GM18873 (cell line): ENCODE data around the gene OAF.

Experiments used
- ATAC-seq: cut with Tn5 transposase; IDR thresholded peaks from one replicate; pipeline ENCODE4 v1.9.1; 2021; ENCODE audit warnings: mild to moderate bottlenecking, moderate library complexity, moderate number of reproducible peaks; ENCODE audit not compliant: unreplicated experiment, low FRiP score

OAF gene

DNA sequence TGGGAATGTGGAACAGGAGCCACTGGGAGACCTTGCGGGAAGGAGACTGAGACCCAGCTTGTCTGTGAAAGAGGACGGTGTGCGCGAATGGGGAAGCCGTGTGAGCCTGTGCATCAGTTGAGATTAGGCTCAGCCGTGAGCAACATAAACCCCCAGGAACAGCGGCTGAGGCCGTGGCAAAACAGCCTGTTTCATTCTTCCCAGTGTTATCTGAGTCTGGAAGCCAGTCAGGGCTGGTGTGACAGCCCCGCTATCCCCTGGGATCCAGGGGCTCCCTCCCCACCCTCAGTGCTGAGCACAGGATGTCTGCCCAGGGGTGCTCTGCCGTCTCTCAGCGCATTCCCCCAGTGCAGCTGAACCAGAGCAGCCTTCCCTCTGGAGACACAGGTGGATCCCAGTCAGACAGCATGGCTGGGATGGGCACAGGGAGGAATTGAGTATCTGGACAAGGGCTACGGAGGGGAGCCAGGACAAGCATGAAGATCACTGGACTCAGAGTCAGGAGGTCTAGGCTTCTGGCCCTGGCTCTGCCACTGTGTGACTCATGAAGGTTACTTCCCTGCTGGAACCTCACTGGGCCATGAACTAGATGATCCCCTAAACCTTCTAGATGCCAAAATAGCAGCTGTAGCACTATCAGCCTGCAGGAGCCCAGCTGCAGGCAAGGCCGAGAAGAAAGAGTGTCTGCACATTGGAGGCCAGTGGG, 8.6 kb downstream of the OAF start:
- ATAC-seq: no peak

DNA sequence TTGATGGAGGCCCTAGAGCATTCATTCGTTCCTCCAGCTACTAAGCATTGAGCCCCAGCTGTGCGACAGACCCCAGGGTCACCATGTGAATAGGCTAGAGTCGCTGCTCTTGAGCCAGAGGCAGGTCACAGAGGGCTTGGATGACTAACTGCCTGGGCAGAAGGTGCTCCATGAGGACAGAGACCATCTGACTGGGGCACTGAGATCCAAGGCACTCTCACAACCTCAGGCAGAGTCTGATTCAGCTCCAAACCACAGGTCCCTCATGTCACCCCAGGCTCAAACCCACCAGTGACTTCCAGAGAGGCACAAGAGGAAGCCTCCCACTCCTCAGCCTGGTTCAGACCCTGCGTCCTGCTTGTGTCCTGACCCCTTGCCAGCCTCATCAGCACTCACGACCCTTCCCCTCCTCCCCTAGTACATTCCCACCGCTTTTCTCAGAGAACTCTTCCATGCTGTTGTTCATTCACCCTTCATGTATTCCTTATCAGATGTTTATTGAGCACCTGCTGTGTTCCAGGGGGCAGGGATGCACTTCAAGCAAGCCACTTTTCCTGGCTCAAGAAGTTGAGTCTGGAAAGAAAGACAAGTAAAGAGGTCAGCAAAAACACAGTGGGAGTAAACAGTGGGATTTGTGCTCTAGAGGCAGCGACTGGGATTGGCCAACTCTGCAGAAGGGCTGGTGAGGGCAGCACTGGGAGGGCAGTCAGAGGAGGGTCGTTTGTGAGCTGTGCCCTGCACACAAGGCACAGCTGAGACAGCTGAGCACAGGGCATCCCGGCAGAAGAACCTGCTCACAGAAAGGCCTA, 9.3 kb downstream of the OAF start:
- no peak for ATAC-seq

DNA sequence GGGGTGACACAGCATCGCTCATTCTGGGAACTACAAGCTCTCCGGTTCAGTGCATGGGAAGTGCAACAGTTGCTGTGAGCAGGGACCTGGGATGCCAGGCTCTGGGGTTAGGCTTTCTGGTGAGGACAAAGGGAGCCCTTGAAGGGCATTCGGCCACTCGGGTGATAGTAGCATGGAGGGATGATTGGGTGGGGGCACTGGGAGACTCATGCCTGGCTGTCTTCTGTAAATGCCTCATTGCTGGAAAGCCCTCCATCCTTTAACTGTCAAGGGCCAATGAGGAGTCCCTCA, 9.9 kb downstream of the OAF start:
- ATAC-seq: no peak

DNA sequence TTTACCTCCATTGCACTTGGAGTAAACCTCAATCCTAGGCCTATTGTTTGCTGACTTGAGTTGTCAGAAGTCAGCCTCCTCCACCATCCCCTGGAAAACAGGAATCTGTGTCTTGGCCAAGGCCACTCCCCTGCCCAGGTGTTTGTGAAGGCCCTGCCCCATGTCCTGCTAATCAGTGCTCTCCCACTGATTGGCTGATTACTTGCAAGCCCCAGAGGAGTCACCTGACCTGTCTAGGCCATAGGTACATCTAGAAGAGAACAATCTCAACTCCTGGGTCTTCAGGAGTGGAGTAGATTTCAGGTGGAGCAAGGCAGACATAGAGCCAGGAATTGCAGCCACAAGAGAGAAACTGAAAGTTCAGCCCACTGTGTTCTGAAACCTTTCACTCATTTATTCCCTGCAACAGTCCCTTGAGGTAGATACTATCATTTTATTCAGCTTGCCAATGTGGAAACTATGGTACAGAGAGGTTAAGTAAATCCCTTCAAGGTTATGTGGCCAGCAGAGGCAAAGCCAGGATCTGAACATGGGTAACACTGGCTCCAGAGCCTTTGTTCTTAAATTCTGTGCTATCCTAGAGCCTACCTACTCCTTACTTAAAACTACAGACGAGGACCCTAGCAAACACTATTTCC, 10.4 kb downstream of the OAF start:
- no peak for ATAC-seq

DNA sequence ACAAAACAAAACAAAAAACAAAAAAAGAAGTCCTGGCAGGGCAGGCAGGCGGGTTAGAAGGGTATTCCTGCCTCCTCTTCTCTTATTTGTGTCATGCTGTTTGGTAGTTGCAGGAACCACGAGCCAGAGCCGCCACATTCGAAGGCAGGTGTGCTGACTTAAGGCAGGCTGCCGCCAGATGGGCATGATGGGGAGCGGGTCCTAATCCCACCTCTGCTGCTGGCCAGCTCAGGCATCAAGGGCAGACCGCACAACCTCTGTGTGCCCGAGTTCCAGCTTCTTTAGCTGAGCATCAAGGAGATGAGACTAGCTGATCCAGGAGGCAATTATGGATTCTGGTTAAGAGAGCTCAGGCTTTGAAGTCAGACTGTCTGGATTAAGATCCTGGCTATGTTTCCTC, 12.1 kb downstream of the OAF start:
- no peak for ATAC-seq

DNA sequence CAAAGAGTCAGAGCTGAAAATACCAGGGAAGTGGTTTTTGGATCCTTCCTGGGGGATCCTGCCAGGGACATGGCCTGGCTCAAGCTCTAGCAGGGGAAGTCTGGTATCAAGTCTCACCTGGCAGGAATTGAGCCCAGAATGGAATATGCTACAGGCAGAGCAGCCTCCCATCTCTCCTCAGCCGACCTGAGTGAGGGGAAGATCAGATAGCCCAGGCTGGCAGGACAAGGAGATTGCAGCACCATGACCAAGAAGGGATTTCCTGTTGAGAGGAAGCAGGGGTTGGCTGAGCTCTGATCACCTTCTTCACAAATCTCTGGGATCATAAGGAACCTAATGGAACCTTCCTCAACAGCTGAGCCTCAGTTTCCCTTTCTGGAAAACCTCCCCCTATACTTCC, 13.0 kb downstream of the OAF start:
- ATAC-seq: no peak

DNA sequence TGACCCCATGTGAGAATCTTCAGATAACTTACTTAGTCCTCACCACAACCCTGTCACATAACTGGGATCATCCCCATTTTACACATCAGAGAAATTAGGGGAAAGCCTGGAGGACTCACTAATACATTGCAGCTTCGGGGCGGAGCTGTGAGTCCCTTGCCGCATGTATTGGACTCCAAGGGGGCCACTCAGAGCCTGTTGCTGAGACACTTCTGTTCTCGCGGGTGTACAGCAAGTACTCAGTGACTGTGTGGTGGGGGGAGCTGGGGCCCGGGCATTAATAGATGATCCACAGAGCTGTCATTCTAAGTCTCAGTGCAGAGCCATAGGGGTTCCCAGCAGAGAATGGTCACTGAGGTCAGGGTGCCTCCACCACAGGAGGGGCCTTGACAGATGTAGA, 13.5 kb downstream of the OAF start:
- no peak for ATAC-seq

DNA sequence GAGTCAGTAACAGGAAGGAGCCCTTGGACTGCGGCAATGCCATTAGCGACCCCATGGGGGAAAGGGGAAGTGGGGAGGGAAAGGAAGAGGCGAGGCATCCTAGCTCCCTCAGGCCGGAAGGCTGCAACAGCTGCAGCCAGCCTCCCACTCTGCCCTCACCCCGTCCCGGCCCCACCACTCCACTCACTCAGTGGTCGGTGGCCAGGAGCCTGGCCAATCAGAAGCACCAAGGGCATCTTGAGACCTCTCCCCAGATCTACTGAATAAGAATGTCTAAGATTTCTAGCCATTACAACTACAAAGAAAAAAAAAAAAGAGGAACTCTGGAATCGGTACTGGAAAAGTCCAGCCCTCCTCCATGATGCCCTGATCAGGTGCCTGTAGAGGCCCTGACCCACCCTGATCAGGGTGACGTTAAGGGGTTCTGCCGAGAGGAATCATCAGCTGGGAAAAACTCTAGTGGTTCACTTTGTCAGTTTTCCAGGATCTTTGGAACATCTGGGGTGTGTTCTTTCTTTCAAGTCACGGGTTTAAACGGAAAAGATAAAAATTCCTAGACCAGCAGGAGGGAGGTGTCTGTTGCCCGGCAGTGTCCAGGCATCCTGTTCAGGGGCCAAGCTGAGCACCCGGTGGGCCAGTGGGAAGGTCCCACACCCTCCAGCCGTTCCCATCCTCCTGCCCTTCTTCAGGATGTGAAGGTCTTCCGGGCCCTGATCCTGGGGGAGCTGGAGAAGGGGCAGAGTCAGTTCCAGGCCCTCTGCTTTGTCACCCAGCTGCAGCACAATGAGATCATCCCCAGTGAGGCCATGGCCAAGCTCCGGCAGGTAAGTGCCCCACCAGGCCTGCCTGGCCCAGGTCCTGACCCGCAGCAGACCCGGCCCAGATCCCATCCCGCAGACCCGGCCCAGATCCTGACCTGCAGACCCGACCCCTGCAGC, 14.4 kb downstream of the OAF start:
- no peak for ATAC-seq

DNA sequence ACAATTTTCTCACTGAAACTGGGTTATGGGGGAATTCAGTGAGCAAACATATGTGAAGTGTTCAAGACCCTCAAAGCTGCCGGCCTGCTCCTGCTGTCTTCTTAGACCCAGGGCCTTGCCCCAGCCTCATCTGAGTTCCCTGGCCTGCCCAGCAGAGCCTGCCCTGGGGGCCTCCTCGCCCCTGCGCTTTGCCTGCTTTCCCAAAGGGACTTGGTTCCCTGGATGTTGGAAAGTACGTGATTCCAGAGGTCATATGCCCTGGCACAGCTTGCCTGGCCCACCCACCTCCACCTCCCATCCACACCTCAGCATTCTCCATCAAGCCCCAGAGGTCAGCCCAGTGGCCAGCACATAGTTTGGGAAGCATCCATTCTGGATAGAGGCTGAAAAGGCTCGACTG, 15.4 kb downstream of the OAF start:
- ATAC-seq: no peak

DNA sequence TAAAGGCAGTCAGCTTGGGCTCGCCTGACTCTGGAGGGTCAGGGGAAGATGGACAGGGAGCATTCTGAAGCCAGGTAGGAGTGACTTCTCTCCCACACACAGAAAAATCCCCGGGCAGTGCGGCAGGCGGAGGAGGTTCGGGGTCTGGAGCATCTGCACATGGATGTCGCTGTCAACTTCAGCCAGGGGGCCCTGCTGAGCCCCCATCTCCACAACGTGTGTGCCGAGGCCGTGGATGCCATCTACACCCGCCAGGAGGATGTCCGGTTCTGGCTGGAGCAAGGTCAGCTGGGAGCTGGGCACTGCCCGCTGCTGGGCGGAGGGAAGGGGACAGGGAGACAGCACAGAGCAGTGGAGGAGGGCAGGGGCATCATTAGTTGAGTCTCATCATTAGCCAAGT, 15.9 kb downstream of the OAF start:
- no peak for ATAC-seq

DNA sequence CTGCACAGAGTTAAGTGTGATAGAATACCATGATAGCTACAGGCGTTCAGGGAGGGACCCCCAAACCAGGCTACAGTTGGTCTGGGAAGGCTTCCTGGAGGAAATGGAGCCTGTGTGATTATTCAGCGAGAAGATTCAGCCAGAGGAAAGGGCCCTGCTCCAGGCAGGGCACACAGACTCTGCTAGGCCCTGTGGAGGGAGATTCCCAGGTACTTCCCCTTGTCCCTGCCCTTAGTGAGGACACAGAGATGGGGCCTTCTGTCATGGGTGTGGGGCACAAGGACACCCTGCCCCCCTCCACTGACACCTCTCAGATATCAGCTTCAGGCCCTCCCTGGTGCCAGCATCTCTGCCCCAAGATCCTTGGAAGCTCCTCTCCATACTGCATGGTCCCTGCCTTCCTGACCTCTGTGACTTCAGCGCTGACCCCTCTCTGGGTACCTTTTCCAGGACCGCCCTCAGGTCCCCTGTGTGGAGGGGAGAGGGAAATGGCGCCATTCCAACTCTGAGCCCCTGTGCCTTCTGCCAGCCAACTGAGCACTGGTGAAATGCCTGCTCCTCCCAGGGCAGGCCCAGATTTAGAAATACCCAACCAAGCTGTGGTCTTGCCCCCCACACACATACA, 16.5 kb downstream of the OAF start:
- no peak for ATAC-seq

DNA sequence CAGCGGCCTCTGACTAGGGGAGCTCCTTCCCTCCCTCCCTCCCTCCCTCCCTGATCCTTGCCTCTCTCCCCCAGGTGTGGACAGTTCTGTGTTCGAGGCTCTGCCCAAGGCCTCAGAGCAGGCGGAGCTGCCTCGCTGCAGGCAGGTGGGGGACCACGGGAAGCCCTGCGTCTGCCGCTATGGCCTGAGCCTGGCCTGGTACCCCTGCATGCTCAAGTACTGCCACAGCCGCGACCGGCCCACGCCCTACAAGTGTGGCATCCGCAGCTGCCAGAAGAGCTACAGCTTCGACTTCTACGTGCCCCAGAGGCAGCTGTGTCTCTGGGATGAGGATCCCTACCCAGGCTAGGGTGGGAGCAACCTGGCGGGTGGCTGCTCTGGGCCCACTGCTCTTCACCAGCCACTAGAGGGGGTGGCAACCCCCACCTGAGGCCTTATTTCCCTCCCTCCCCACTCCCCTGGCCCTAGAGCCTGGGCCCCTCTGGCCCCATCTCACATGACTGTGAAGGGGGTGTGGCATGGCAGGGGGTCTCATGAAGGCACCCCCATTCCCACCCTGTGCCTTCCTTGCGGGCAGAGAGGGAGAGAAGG, 18.1 kb downstream of the OAF start:
- ATAC-seq: no peak

DNA sequence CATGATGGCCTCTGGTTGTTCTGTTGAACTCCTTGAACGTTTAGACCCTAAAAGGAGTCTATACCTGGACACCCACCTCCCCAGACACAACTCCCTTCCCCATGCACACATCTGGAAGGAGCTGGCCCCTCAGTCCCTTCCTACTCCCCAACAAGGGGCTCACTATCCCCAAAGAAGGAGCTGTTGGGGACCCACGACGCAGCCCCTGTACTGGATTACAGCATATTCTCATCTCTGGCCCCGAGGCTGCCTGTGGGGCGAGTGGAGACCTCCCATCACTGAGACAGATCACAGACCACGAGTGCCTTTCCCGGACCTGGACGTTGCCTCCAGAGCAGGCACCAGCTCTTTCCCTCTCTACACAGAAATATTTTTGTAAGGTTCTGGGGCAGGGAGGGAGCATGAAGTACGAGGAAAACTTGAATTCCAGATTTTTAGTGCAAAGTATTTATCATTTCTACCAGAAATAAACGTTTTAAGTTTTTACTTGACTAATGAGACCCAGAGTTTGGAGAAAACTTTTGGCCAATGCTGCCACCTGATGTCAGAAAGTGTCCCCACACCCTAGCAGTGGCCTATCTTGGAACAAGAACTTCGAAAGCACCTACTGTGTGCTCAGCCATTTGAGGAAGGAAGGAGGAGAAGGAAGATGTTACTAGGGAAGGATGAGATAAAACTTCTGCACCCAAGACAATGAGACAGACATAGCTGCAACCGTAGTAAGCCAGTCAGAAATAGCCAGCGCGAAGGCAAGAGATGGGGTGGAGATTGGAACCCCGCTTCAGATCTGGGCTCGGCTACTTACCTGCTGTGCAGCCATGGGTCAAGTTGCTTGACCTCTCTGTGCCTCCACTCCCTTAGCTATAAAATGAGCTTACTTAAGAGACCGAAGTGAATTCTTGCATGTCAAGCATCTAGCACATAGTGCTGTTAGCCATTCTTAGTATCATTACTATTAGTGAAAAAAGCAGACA, 18.9 kb downstream of the OAF start:
- ATAC-seq: no peak

DNA sequence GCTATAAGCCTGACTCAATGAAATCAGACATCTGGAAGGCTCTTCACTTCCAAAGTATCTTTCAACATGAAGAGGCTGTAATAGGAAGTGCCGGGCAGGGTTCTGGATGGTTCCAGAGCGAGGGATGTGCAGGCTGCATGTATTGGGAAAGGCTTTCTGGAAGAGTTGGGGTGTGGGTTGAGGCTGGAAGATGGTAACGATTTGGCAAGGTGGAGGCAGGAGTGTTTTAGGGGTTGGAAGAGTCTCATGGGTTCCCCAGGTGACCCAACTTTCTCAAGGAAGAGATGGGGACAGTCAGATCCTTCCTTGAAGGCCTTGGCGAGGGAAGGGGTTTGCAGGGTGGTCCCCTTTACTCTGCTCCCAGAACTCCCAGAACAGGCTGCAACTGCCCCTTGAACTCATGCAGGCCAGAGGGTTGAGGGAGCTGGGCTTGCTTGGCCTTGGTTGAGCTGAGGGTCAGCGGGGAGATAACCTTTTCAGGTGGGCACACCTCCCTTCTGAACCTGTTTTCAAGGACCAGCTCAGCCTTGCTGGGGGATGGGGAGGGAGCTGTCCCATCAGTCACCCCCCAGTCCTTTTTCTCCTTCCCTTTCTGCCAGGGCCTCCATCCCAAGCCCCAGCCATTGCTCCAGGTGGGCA, 19.7 kb downstream of the OAF start:
- ATAC-seq: no peak

DNA sequence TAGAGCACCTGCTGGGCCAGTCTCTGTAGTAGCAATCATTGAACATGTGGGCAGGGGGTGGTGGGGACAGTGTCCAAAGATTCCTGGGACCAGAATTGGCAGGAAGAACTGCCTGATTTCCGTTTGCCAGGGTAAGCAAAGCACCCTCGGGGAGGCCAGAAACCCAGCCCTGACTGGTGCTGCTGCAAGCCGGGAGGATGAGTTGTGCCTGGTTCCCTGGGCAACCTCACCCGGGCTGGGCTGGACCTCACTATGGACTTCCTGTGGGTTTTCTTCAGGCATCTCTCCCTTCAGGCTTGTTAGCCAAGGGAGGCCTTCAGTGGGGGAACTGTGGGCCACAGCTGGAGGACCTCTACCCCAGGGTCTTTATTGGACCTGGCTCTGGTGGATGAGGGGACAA, 21.1 kb downstream of the OAF start:
- ATAC-seq: no peak

DNA sequence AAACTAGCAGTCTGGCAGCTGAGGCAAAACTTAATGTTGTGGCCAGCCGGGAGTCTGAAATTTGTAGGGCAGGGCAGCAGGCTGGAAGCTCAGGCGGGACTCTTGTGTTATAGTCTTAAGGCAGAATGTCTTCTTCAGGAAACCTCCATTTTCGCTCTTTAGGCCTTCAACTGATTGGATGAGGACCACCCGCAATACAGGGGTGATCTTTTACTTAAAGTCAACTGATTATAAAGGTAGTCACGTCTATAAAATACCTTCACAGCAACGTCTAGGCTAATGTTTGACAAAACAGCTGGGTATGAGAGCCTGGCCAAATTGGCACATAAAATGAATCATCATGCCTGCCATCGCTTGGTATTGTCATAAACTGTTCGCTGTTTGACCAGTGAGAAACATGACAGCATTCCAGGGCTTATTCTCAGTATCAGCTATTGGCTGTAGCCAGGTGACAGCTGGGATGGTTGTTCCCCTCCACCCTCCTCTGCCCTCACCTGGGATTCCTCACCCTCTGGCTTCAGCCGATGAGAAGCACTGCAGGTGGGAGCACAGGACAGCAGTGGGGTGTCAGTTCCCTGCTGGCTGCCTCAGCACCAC, 22.5 kb downstream of the OAF start:
- no peak for ATAC-seq

DNA sequence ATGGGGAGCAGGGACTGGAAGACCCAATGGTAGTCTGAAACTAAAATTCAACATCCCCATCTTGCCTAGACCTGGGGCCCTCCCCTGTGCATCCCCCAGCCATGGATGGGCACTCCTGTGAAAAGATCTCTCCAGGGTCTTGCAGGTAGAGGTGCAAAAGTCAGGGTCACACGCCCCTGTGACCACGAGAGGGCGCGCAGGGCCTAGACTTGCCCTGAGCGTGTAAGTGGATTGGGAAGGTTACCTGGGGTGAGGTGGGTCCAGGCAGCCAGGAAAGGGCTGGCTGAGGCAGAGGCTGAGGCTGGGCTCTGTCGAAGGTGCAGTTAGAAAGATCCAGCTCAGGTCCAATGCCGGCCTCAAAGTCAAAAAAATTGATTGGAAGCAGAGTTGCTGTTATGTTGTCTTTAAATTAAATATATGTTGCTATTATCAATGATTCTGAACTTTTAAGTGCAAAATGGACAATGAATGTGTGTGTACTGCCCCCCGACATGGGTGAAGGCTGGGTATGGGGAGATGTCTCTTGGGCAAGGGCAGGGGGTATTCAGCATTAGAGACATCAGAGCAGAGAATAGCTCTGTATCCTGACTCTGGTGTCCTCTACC, 24.3 kb downstream of the OAF start:
- ATAC-seq: no peak
